HG03575 (cell line): ENCODE data around the gene CCDC80.
"Not testable (repeated sequence)": the region's sequence is repeated elsewhere in the genome, so short reads cannot be mapped to it uniquely, and the experiment has no call there.

Experiments used
- ATAC-seq: cut with Tn5 transposase; IDR thresholded peaks from one replicate; pipeline ENCODE4 v1.9.1; 2021; ENCODE audit not compliant: unreplicated experiment, insufficient number of reproducible peaks, low FRiP score; ENCODE audit errors: extremely low read depth

CCDC80 gene

DNA sequence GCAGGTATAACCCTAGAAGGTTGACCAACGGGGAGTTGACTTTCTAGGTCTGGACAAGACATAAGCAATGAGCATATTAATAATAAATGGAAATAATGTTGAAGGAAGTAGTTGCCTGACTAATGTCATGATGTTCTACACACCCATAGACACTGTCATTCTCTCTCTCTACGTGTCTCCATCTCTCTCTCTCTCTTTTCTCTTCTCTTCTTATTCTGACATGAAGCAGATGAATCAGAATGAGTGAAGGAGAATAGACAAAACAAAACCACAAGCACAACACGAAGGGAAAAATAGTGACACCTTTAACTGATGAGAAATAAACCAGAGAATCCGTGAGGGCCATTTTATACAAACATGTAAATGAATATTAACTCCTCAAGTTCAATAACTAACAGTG is 26.7 kb upstream of the CCDC80 start:
- ATAC-seq: no peak

DNA sequence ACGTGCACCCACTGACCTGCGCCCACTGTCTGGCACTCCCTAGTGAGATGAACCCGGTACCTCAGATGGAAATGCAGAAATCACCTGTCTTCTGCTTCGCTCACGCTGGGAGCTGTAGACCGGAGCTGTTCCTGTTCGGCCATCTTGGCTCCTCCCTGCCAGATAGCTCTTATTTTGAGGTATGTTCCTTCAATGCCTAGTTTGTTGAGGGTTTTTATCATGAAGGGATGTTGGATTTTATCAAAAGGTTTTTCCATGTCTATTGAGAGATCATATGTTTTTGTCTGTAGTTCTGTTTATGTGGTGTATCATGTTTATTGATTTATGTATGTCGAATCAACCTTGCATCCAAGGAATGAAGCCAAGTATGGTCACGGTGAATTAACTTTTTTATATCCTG is 24.1 kb upstream of the CCDC80 start:
- ATAC-seq: not testable (repeated sequence)

DNA sequence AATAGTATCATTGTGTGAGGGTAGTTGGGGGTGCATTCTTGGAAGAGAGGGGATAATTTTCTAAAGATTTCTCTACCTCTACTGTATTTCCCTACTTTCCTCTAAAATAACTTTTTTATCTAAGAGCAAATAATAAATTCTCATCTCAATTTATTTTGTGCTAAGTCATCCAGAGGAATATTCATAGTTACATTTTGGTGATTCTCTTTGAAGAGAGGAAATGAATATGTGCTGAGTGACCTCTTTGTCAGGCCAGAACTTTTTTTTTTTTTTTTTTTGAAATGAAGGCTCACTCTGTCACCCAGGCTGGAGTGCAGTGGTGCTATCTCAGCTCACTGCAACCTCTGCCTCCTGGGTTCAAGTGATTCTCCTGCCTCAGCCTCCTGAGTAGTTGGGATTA is 15.1 kb upstream of the CCDC80 start:
- ATAC-seq: no peak

DNA sequence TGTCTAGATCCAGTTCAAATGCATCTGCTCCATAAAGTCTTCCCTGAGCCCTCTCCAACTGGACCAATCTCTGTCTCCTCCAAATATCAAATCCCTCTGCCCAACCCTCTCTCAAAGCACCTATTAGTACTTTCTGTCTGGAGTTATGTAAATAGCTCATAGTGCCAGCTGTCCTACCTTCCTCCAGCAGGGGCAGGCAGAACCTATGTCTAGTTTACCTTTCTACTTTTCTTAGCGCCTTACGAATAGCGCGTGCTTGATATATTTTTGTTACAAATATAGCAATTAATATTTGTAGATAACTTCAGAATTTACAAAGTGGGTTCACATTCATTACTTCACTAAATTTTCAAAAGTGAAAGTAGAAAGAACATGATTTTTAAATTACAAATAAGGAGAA is 14.0 kb upstream of the CCDC80 start:
- ATAC-seq: no peak

DNA sequence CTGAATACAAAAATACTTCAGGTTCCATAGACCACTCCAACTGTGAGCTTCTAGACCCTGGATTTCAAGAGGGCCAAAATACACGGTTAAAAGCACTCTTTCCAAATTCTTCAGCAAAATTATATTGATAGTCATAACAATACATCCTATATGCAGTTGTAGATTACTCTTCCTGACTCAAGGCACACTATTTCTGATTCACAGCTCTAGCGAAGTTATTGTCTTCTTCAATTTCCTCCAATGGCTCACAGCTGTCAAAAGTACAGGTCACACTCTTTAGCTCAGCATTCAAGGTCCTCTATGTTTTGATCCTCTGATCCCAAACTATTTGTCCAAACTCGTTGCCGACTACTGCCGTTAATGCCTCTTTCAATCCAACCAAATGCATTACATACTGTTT is 13.5 kb upstream of the CCDC80 start:
- no peak for ATAC-seq

DNA sequence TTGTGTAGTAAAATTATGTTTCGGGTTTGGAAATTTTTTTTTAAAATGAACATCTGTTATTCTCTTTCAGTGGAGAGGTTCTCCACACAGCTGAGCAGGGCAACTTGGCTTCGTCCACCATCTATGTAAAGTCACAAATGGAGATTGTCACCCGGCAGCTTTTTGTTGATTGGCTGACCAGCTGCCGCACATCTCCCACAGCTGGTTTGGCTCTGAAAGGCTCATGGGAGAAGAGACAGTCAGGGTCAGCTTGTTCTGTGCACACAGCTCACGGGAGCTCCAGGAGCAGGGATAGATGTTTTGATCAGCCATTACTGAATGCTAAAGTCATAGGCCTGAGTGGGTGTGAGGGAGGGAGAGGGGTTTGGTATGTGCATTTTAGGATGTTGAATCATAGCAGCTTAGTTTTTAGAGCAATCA is 12.9 kb upstream of the CCDC80 start:
- no peak for ATAC-seq

DNA sequence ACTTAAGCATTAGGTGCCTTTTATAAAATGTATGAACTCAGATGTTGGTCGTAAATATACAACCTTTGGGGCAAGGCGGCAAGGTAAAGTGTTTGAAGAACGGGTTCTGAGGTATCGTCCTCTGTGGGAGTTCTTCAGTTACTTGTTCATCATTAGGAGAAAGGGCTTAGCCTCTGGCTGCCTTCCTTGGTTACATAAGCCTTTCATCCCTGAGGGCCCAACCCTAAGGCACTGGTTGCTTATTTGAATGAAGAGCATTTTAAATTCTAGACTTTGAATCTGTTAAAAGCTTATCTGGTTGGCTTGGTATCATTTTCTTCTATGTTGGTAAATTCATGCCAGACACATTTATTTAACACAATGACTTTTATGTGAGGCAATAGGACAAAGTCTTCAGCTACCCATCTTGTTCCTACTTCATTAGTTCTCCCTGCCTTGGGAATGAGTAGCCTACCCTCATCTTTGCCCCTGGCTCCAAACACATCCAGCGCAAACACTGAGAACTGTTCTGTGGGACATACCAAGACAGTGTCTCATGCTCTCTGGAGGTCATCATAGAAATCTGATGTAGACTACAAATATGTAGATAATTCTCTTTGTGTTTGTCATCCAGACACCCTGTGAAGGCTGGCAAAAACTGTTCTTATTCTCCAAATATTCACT is 12.4 kb upstream of the CCDC80 start:
- ATAC-seq: no peak

DNA sequence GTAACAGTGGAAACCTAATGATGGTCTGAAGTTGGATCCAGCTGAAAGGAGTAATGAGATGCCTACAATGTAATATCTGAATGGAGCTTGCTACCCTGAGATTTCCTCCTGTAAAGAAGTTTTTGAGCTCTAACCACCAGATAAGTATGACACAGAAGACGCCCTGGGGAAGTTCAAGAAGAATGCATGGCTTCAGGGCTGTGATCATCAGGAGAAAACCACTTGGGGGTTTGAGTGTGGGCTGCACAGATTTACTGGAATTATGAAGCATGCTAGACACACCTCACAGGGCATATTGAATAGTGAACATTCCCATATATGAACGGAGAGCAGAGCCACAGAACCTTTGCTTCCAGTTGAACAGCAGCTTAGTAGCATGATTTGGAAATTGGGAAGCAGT is 10.6 kb upstream of the CCDC80 start:
- ATAC-seq: no peak

DNA sequence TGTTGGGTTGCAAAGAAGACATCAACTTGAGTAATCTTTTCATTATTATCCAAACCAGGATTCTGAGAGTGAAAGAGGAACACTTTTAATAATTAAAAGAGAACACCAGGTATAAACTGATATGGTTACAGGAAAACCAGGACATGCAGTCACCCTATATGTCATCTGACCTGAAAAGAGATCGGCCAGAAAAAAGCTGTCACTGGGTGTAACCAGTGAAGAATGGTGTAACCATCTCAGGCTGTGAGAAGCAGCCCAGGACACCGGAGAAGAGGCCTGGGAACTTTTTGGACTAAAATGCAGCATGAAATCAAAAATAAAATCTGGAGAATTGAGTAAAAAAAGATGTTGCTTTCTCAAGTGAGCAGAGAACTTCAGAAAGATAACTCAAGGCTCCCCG is 10.1 kb upstream of the CCDC80 start:
- ATAC-seq: no peak

DNA sequence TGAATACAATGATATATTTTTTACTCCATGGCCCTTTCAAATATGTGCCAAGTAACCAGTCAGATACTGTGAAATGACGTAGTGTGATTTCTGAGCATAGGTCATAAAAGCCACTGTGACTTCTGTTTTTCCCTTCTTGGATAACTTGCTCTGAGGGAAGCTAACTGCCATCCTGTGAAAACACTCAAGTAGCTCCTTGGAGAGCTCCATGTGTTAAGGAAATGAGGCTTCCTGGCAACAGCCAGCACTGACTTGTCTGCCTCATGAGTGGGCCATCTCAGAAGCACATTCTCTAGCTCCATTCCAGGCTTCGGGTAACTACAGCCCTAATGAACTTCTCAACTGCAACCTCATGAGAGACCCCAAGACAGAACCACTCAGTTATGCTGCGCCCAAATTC is 9.5 kb upstream of the CCDC80 start:
- ATAC-seq: no peak

DNA sequence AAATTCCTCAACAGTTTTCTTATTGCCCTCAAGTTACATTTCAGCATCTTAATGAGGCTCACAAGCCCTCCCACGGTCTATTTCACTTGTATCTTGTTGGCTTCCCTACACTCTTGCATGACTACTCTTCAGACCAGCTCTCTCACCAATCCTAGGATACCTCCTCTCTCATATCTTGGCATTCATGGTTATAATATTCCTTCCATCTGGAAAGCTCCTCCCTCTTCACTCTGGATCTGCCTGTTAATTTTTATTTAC is 8.5 kb upstream of the CCDC80 start:
- ATAC-seq: no peak

DNA sequence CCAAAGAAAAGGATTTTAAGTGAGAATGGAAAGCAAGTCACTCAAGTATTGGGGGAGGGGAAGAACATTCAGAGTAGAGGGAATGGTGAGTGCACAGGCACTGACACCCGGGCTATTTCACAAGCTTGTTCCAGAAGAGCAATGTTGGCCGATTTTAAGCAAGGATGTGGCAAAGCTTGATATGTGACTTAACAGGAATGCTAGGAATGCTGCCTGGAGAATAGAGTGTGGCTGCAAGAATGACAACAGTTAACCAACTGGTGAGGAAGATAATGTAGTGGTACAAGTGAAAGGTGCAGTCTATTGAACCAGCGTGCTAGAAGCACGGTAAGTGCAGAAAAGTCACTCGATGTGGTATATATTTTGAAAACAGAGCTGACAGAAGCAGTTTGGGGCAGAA is 6.2 kb upstream of the CCDC80 start:
- ATAC-seq: no peak

DNA sequence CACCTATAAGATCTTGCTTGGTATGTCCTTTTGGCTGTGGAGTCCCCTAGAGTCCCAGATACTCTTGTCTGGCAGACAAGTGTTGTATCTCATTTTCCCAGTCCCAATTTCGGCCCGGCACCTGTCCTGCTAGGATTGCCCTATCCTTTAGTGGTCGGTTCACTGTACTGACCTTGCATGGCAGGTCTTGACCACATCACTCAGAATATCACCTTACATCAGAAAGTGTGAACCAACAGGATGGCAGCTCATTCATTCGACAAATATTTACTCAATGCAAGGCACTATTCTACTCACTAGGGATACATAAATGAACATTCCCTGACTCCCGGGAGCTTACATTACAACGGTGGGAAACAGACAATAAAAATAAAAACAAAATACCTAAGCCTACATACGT is 5.7 kb upstream of the CCDC80 start:
- no peak for ATAC-seq

DNA sequence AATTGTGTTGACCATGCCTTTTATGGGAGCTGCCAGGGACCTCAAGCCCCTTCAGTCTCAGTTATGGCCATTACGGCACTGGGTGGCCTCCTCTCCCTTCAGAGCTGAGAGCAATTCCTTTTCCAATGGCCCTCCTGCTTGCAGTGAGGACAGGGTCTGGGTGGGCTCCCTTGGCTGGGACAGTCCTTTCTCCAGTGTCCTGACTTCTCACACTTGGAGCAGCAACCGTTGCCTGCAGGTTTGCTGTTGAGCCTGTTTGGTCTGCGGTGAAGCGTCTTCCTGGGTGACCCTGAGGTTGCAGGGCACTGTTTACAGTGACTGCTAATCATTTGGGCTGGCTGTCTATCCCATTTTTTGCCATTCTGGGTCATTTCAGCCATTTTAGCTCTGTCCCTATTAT is 3.5 kb upstream of the CCDC80 start:
- ATAC-seq: no peak

DNA sequence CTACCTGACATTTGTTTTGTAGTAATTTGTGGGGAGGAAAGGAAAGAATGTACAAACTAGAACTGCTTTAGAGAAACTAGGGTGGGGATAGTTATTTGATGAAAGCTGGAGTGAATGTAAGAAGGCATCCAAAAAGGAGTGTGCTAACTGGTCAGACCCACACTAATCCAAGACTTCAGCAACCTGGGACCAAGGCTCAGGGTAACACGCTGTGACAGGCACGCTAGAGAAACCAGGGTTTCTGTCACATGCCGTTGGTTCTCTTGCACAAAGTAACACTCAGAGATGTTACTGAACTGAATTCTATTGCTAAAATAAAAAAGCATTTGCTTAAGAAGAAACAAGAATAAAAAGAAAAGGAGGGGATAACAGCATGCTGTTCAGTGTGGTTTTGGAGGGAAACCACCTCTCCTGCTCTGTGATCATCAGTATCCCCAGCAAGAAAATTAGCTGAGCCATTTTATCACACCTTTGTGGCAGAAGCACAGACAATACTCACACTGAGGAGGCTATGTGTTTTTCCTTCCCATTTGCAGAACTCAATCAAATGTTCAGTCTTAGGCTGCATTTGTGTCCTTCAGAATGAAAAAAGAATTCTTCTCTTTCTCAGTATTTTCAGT is 2.8 kb upstream of the CCDC80 start:
- ATAC-seq: no peak

DNA sequence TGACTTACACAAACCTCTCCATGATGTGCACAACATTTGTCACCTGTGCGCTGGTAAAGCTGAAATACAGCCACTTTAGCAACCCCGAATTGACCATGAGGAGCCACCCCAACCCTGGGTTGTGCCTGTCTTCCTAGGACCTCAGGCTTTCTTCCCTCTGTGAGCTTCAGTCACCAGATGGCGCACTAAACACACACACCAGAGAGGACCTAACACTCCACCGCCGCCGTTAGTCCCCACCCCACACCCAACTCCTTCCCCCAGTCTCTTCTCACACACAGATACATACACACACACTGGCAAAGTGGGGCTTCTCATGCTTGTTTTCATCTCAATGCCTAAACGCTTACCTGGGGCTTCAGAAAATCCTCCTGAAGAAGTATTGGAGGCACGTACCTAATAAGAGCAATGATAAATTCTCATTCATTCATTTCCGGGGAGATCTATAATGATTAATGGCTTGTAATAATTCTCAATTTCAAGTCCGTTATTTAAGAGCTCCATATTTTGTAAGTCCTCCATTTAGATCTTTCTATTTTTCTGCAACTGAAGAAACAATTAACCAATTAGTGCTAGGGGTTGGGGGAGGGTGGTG is 2.1 kb upstream of the CCDC80 start:
- no peak for ATAC-seq

DNA sequence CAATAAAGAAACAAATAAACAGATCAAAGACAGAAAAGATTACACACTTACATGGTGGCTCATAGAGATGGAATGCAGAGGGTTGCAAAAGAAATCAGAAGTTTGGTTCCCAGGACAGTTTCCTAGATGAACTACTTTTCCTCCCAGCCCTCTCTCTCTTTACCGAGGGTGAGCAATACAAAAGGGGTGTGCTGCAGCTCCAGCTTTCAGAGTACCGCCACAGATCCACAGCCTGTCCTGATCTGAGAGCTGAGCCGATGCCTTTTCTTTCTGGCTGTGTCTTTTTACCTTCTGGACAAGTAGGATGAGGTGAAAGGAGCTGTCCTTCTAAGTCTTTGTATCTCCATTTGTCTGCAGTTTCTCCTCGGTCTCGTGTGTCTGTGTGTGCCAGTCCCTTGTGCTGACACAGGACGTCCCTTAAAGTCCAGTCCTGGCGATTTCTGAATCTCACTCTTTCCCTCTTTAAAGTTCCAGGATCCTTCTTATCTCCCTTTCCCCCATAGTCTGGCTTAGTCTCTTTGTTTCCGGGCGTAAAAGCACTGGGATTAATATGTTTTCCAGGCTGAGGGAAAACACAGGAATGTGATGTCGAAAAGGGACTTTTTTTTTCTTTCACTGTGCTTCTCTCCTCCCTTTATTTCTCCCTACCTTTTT is 540 bp downstream of the CCDC80 start:
- ATAC-seq: no peak

DNA sequence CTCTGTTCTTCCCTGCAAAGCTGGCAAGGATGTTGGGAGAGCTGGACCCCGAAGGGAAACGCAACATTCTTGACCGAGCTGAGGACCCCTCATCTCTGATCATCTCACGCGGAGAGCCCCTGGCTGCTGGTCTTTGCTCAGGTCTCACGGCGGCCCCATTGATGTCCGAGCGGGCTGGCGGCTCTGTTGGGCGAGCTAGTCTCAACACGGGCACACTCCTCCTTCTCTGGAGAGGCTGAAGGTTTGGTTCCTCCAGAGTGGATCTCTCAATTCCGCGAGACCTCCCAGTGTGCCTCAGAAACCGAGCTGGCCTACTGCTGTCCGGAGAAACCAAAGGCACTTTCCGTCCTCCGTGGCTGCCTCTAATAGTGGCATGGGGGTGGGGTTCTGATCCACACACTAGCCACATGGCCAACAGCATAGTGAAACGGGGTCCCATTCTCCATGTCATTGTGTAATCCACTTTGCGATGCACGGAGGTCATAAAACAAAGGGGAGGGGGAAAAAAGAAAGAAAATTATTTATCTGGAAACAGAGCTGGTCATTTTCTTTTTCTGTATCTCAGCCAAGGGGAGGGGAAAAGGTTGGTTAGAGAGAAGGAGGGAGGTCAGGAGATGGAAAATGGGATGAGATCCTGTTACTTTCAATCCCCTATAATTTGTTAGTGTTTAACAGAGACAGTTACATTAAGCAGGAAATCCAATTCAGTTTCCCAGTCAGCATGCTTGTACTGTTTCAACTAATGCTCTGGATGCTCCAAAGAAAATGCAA is 1.3 kb downstream of the CCDC80 start:
- ATAC-seq: no peak

DNA sequence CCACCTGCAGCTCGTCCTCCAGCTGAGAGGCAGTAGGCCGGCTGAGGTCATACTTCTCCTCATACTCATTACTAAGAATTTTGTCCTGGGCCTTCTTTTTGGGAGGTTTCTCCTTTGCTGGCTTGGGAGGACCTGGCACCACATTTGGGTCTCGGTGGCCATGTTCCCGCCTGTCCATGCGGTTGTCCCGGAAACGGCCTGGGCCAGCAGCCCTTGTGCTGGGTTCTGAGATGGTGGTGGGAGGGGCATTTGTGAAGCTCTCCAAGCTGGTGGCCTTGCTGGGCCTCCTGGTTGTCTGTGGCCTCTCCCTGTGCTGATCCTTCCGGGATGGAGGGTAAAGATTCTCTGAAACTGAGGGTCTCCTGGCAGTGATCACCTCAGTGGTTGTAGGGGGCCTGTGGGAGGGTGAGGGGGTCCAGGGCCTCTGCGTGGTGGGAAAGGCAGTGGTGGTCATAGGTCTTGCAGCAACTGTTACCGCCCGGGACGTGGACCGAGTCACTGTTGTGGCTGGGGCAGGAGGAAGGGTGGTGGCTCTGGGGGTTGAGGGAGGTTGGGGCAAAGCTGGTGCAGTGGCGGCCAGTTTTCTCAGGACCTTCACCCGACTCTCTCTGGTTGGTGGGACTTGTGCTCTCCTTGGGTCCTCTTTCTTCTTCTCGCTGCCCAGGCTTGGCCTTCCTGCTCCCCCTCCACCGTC is 2.5 kb downstream of the CCDC80 start:
- no peak for ATAC-seq
